HL-60/S4 treated with phorbol 12-myristate 13-acetate at 8.2 ng/mL for 4 days and 3 days (cell line): Measurements from ENCODE around the gene NBAS.
"Not testable (repeated sequence)": the region's sequence is repeated elsewhere in the genome, so short reads cannot be mapped to it uniquely, and the experiment has no call there.

Source experiments
- in situ Hi-C: fragments of 300-500 bp; cut with MboI; formaldehyde crosslinking; loops from 2 replicates; pipeline ENCODE4 v1.15.0; 2022; ENCODE audit warnings: low sequenced_read_pairs

The NBAS gene

GRCh38 chr2:15561574-15562344, 625 bp upstream of the NBAS start:
- in situ Hi-C loops, result no loop called here

GRCh38 chr2:15560140-15560987, 770 bp downstream of the NBAS start:
- in situ Hi-C loops, result no loop called here

GRCh38 chr2:15559379-15560139, 1.6 kb downstream of the NBAS start:
- in situ Hi-C loops, result no loop called here

- in situ Hi-C loops, result no loop called here
These were observed 3.2 kb downstream of the NBAS start for GRCh38 chr2:15557887-15558311.

- in situ Hi-C loops, result no loop called here
These were observed 4.7 kb downstream of the NBAS start for GRCh38 chr2:15556311-15556930.

GRCh38 chr2:15555760-15556193, 5.4 kb downstream of the NBAS start:
- in situ Hi-C loops, result no loop called here

GRCh38 chr2:15554525-15555218, 6.5 kb downstream of the NBAS start:
- in situ Hi-C loops, result no loop called here

GRCh38 chr2:15553951-15554350, 7.2 kb downstream of the NBAS start:
- in situ Hi-C loops, result no loop called here

- in situ Hi-C loops, result no loop called here
These were observed 7.6 kb downstream of the NBAS start for GRCh38 chr2:15553519-15553918.

- in situ Hi-C loops, result no loop called here
These were observed 12.2 kb downstream of the NBAS start for GRCh38 chr2:15548974-15549373.

- in situ Hi-C loops, result no loop called here
These were observed 13.8 kb downstream of the NBAS start for GRCh38 chr2:15547115-15547876.

- in situ Hi-C loops, result no loop called here
These were observed 14.6 kb downstream of the NBAS start for GRCh38 chr2:15546297-15547098.

- in situ Hi-C loops, result no loop called here
These were observed 16.9 kb downstream of the NBAS start for GRCh38 chr2:15544227-15544626.

GRCh38 chr2:15543541-15543940, 17.6 kb downstream of the NBAS start:
- in situ Hi-C loops, result no loop called here

- in situ Hi-C loops, result no loop called here
These were observed 18.1 kb downstream of the NBAS start for GRCh38 chr2:15543053-15543452.

GRCh38 chr2:15542269-15542668, 18.9 kb downstream of the NBAS start:
- in situ Hi-C loops, result not testable (repeated sequence)

- in situ Hi-C loops, result not testable (repeated sequence)
These were observed 20.6 kb downstream of the NBAS start for GRCh38 chr2:15540523-15540922.

GRCh38 chr2:15539999-15540398, 21.1 kb downstream of the NBAS start:
- in situ Hi-C loops, result no loop called here

GRCh38 chr2:15538792-15539191, 22.3 kb downstream of the NBAS start:
- in situ Hi-C loops, result no loop called here
